GM21717 (cell line): ENCODE data around the gene CACNA1G.

ENCODE experiments used
- ATAC-seq: cut with Tn5 transposase; IDR thresholded peaks from one replicate; pipeline ENCODE4 v1.9.1; 2021; ENCODE audit warnings: mild to moderate bottlenecking, moderate library complexity; ENCODE audit not compliant: unreplicated experiment

The CACNA1G gene

DNA sequence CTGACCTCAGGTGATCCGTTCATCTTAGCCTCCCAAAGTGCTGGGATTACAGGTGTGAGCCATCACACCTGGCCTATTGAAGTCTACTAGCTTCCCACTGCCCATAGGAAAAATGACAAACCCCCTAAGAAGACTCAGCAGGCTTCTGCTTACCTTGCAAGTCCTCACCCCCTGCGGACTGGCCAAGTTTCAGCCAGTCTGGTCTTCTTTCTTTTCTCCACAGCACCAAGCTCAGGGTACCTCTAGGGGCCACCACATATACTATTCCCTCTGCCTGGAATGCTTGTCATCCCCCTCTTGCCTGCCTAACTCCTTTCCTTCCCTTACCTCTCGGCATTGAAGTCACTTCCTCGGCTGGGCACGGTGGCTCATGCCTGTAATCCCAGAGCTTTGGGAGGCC is 105.3 kb downstream of the CACNA1G start:
- no peak for ATAC-seq

- ATAC-seq, result no peak
Measured at GRCh38 chr17:50666316-50666715, 105.8 kb downstream of the CACNA1G start.

- ATAC-seq, result no peak
Measured at GRCh38 chr17:50667259-50668024, 106.9 kb downstream of the CACNA1G start.

GRCh38 chr17:50668025-50668837 is 107.7 kb downstream of the CACNA1G start:
- ATAC-seq, result no peak

- no peak for ATAC-seq
Measured at GRCh38 chr17:50668838-50669581, 108.5 kb downstream of the CACNA1G start.

DNA sequence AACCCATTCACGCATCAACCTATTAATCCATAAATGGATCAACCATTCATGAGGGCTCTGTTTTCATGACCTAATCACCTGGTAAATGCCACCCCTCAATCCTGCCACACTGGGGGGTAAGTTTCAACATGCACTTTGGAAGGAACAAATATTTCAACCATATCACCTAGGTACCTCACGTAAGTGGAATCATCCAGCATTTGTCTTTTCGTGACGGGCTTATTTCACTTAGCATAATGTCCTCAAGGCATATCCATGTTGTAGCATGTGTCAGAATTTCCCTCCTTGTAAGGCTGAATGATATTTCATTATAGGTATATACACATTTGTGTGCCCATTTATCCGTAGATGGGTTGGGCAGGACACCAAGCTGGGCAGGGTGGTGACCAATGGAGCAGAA is 111.6 kb downstream of the CACNA1G start:
- no peak for ATAC-seq

DNA sequence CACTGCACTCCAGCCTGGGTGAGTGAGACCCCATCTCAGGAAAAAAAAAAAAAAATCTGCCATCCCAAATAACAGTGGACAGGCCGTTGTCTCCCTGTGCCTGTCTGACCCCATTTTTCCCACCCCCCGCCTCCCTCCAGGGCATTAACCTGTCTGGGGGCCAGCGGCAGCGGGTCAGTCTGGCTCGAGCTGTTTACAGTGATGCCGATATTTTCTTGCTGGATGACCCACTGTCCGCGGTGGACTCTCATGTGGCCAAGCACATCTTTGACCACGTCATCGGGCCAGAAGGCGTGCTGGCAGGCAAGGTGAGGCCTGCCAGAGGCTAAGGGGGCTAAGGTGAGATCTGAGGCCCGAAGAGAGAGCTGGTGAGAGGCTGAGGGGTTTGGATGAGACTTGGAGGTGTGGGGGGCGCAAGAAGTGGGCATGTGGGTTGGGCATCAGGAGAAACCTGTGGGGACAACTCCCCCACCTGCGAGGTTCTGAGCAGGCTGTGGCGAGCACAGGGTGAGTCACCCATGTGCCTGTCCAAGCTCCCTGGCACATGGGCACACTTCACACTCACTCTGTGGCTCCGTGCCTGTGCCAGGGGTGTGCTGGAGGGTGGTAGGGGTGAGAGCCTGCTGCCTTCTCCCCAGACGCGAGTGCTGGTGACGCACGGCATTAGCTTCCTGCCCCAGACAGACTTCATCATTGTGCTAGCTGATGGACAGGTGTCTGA is 112.5 kb downstream of the CACNA1G start:
- no peak for ATAC-seq

DNA sequence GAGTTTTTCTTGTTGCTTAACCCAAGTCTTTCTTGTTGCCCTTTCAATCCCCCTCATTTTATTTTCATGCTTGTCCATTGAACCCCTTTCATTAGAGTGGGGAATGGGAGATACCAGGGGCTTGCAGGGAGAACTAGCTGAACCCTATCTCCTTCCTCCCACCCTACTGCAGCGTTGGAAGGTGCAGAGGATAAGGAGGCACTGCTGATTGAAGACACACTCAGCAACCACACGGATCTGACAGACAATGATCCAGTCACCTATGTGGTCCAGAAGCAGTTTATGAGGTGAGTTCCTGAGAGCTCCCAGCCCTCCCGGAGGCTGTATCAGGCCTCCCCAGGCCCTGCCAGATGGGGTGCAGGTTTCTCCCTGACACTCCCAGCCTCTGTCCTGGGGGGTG is 114.7 kb downstream of the CACNA1G start:
- no peak for ATAC-seq

DNA sequence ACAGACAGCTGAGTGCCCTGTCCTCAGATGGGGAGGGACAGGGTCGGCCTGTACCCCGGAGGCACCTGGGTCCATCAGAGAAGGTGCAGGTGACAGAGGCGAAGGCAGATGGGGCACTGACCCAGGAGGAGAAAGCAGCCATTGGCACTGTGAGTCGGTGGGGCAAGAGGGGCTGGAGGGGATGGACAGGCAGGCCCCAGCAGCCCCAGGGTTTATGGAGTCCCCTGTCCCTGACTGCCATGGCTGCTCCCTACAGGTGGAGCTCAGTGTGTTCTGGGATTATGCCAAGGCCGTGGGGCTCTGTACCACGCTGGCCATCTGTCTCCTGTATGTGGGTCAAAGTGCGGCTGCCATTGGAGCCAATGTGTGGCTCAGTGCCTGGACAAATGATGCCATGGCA is 115.1 kb downstream of the CACNA1G start:
- ATAC-seq, result no peak

GRCh38 chr17:50676065-50676975 is 115.8 kb downstream of the CACNA1G start:
- ATAC-seq, result no peak
